NCI-H187 (cell line): ENCODE measurements around the gene KRT9.
"Not testable (repeated sequence)": the region's sequence is repeated elsewhere in the genome, so short reads cannot be mapped to it uniquely, and the experiment has no call there.

Experiments used
- DNase-seq, 2 experiments: peaks; one replicate each; lab custom pipeline; 2025; lab: John Stamatoyannopoulos, UW

The KRT9 gene

DNA sequence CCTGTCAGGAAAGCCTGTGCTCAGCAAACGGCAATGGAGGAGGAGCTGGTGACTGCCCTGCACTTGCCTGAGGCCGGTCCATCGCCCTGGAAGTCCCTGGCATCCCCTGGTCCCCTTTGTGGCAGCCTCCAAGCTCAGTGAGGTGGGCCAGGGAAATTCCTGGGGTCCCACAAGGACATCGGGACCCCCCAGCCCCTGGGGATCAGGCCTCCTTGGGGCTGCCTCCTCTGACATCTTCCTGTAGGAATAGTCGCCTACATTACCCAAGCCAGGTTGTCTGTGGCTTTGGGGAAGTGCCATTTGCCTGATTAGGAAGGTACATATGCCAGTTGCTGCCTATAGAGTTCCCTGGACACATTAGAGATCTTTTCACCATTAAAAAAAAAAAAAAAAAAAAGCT lies 7.1 kb upstream of the KRT9 start:
- no peak for DNase-seq

DNA sequence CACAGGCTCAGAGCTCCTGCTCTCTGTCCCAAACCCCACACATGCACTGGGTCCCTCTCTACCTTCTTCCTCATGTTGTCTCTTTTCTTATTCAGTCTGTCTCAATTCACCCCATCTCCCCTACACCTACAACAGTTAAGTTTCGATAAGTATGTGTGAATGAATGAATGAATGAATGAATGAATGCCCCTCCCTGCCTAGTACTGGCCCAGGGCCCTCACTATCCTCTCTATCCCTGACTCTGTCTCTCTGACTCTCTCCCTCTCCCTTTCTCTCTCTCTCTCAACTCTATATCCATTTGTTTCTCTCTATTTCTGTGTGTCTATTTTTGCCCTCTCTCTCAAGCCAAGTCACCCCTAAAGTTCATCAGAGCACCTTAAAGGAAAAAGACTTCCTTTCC lies 6.7 kb upstream of the KRT9 start:
- no peak for DNase-seq

DNA sequence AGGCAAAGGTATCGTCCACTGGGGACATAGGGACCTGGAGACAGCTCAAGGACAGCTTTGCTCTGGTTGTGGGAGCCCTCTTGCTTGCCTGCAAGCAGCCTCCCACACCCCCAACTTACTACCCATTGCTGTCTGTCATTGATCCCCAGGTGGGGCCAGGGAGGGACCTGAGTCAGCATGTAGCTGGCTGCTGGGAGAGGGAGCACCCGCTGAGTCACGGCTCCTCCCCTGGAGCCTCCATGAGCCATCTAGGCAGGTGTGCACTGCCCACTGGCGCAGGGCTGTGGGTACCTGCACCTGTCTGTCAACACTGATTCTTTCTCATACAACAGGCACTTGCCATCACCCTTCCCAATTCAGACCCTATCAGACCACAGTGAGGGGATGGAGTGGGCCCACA lies 4.9 kb upstream of the KRT9 start:
- DNase-seq, result not testable (repeated sequence)

DNA sequence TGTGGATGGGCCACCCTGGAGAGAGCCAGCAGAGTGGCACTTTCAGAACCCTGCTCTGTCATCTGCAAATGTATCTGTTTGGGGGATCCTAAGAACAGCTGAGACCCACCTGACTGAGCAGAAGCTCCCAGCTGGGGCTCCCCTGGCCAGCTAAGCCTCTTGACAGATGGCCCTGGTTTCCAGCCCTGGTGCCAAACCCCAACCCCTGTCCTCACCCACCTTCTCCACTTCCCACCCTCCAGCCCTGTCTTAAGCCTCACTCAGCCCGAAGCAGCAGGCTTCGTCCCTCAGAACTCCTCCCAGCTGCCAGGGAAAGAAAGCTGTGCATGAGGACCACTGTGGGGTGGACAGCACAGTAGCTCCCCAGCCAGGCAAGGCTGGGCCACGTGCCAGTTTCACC lies 3.5 kb upstream of the KRT9 start:
- DNase-seq, result no peak

DNA sequence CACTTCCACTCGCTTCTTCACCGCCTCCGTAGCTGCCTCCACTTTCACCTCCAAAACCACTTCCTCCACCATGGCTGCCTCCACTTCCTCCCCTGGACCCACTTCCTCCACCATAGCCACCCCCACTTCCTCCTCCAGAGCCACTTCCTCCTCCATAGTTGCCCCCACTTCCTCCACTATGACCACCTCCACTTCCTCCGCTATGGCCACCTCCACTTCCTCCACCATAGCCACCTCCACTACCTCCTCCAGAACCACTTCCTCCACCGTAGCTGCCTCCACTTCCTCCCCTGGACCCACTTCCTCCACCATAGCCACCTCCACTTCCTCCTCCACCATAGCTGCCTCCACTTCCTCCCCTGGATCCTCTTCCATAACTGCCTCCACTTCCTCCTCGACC lies 4.5 kb downstream of the KRT9 start:
- DNase-seq, result no peak

DNA sequence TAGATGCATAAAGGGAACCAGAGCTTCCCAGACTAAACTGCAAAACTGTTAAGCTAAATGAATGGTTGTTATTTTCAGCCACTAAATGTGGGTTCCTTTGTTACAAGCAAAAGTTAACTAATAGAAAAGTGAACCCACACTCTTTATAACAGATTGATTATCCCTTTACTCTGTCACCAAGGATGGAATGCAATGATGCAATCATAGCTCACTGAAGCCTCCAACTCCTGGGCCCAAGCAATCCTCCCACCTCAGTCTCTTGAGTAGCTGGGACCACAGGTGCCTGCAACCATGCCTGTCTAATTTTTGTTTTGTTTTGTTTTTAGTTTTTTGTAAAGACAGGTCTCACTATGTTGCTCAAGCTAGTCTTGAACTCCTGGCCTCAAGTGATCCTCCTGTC lies 6.5 kb downstream of the KRT9 start:
- DNase-seq, result no peak

DNA sequence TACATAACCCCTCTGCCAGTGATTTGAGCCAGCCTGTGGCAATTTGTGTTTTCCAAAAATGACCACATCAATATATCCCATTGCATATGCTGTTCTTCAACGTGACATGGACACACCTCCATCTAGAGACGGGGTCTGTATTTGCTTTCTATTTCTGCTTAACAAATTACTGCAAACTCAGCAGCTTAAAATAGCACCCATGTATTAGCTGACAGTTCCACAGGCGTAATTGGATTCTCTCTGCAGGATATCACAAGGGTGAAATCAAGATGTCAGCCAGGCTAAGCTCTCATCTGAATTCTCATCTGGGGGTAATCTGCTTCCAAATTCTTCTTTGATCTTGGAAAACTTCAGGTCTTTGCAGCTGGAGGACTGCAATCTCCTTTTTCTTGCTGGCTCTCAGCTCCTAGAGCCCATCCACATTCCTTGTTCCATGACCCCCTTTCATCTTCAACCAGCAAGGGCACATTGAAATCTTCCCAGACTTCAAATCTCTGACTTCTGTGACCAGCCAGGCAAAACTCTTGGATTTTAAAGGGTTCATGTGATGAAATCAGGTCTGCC lies 8.2 kb downstream of the KRT9 start:
- no peak for DNase-seq

DNA sequence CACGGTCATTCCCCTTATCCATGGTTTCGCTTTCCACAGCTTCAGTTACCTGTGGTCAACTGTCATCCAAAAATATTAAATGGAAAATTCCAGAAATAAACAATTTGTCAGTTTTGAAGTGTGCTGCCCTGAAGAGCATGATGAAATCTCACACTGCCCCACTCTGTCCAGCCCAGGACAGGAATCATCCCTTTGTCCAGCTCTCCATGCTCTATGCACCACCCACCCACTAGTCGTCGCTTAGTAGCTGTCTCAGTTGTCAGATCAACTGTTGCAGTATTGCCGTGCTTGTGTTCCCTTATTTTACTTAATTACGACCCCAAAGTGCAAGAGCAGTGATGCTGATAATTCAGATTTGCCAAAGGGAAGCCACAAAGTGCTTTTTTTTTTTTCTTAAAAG lies 10.3 kb downstream of the KRT9 start:
- no peak for DNase-seq

DNA sequence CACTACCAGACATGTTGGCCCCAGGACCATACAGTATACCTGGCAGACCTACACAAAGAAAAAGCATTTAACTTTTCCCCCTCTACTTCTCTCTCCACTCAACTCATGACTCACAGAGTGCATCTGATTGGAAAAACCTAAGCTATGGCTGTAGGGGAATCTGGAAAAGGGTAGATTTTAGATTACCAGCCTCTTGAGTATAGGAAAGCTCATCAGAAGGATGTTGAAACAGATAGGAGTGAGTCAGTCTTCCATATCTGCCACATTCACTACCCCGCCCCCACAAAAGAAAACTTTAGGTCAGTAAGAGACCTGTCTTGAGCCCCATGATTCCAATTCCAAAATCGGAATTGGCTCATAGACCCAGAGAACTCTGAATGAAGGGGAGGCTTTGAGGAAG lies 12.3 kb downstream of the KRT9 start:
- DNase-seq, result no peak

DNA sequence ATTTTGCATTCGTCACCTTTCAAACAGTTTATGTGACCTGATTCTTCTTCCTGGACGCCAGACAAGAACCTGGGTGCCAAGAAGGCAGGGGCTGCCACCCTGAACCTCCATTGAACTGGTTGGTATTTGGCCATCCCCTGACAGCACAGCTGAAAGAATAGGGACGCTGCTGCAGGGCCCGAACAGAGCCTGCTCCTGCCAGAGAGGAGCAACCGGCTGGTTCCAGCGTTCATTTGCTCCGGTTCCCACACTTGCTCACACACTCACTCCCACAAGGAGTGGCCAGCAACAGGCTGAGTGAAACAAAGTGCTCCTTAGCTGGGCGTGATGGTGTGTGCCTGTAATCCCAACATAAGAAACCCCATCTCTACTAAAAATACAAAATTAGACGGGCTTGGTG lies 14.9 kb downstream of the KRT9 start:
- no peak for DNase-seq

DNA sequence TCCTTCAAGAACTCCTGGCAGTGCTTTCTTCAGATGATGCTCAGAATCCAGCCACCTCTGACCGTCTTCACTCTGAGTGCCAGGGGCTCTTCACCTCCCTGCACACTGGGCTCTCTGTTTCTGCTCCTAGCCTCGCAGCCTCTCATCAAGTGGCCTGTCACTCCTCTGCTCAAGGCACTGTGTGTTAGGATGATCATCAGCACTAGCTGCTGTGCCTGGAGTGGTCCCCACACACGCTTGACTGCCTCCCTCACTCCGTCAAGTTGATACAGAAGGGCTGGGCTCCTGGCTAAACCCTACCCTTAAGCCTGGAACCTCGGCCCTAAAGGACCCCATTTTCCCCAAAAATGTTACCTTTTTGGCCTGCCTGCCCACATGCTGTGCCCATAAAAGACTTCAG lies 15.6 kb downstream of the KRT9 start:
- no peak for DNase-seq

DNA sequence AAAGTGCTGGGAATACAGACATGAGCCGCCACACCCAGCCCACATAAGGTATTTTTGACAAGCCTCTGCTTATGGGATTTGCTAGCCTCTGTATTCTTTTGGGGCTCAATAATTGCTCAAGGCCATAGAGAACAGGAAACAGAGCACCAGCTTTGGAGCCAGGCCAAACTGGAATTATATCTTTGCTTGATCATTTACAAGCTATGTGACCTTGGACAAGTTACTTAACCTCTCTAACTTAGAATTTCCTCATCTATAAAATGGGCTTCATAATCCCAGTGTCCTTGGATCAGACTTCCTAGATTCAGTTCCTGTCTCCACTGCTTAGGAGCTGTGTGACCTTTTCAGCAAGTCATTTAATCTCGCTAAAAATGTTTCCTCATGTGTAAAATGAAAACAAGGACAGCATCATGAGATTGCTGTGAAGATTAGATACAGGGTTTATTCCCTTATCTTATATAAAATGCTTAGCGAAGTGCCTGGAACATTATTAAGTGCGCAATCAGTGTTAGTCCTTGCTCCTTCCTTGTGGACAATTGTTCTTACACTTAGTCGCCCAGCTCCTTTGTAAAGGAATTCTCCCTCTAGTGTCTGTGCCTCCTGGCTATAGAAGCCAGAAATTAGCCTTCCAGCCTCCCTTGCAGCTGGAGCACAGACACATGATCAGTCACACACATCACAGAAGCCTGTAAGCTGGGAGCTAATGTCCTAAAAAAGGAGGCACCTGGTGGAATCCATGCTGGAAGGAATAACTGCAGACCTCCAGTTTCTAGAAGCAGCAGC lies 16.6 kb downstream of the KRT9 start:
- DNase-seq, result no peak

DNA sequence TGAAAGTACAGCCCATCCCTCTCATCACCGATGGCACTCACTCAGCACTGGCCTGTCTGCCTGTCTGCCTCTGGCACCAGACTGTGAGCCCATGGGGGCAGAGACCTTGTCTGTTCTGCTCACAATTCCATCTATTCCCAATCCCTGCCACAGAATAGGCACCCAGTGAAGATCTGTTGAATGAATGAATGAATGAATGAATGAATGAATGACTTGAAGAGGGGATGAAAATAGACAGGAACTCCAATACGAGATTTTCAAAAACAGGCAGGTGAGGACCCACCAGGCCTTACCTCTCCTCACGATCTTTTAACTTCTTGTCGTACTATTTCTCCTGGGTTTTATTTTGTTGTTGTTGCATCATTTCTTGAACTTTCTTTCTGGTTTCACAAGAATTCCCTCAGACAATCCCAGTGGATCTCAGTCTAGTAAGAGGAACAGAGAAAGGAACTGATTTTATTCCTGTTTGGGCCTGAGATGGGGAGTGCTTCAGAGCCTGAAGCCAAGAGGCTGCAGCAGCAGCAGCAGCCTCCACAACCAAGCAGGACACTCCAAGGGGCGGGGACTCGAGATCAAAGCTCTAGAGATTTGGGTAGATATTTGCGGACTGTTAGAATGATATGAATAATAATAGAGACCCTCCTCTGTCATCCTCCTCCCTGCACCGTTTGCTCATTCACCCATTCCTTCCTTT lies 17.7 kb downstream of the KRT9 start:
- DNase-seq, result no peak

DNA sequence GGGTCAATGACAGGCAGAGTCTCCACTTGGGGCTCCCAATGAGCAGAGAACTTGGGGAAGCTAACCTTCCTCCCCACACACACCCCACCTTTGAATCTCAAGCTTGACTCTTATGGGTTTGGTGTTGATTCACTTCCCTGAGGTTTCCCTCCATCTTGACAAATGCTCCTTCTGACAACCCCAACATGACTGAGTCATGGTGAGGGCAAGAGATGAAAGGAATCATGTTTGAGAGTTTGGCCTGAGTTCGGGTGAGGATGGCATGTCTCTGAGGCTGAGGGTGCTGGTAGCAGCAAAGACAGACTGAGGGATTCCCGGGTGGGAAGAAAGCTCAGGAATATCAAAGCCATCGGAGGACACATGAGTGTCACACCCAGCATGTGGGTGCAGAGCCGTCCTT lies 18.7 kb downstream of the KRT9 start:
- no peak for DNase-seq

DNA sequence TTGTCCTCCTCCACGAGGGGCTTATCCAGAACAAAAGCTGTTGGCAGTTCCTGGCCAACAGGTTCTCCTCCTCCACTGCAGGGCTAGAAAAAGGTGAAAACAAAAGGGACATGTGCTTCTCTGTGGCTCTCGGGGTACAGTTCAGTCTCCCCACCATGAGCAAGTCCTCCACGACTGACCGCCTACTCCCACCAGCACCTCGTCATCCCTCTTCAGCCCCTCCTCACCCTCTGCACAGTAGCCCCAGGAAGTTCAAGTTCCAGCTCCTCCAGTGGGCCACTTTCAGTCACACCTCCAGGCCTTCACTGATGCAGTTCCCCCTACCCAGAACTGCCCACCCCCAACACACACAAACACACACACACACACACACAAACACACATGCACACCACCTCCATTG lies 19.4 kb downstream of the KRT9 start:
- DNase-seq, result no peak

DNA sequence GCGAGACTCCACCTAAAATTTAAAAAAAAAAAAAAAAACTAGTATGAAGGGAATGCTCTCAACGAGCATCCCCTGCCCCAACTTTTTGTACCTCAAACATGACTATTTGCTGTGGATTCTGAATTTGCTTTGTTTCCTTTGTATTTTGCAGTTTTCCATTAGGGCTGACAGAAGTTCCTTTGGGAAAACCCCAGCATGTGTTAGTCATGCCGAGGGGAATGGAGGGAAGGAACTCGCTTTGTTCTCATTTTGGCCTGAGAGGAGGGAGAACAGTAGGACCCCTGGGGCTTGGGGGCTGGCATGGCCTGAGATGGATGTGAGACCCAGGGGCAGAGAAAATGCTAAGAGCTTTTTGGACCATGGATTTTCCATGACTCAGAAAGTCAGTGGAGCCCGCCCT lies 20.5 kb downstream of the KRT9 start:
- no peak for DNase-seq

DNA sequence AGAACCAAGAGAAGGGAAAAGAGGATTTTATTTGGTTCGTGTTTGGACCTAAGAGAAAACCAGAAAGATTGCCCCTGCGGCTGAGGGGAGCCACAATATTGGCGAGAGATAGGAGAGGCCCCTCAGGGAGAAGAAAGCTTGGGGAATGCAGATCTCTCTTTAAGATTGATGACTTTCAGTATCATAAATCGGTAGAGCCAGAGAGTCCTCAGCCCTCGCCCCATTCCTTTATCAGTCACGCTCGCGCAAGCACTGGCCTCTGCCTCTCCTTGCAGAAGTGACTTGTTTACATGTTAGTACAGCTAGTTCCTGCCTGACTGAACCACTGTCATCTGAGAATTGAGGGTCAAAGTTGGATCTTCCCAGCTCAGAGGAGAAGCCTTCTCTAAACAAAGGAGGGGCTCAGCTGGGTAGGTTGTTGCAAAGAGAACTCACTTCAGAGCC lies 22.2 kb downstream of the KRT9 start:
- DNase-seq, result no peak

DNA sequence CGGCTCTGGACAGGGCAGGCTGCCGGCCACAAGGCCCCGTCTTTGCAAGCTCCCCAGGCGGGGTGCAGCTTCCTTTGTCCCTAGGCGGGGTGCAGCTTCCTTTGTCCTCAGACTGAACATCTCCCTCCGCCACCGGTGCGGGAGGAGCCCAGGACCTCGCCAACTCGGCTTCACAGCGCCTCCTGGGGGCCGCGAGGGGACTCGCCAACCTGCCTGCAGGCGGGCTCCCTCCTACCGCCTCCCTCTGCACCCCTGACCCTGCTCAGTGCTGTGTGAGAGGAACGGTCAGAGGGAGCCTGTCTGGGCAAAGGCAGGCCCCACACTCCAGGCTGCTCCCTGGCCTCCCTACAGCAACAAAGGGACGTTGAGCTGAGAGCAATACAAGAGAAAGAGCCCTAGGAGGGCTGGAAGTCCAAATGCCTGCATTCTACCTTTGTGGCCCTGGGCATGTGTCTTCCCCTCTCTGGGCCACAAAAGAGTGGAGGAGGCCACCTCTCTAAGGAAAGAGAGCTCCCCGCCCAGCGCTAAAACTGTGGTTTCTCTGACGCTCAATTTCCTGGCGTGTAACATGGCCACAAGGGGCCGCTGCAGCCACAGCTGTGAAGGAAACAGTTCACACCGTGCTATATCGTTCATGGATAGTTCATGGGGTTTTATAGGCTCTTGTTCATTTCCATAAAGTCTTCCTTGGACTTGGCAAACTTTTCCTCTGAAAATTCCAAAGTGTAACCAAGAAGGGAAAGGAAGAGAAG lies 22.8 kb downstream of the KRT9 start:
- peak; percentile 50 to 69 for DNase-seq

DNA sequence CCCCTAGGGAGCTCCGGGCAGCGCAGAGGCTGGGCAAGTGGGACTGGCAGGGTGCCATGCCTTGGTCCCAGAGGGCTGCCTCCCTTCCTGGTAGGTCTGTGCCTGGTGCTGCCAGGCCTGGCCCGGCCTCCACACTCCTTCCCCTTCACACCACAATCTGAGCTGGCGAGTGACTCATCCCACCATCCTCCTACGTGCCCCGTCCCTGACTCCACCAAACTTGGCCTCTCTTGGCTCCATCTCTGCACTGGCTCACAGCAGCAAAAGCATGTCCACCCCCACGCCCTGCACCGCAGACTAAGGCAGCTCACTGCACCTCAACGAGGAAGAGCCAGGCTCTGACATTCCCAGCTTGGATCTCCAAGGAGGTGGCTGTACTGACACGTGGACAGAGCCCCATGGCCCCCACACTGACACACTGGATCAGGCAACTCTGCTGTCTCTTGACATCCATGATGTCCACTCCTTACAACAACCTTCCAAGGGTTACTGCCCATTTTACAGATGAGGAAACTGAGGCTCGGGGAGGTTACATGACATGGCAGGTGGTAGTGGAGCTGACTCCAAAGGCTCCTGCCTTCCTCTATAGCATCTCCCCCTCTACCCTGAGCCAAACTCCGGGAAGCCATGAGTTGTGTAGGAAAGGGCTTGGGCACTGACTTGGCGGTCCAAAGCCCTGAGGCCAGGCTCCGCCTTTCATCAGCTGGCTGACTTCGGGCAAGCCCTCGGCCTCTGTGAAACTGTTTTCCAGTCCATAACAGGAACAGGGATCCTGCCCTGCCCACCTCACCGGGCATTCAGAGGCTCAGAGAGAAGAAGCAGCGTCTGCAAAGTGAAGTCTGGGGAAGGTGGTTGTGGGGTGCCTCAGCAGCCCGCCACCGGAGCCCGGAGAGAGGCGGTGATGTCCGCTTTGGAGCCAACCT lies 23.7 kb downstream of the KRT9 start:
- DNase-seq, result no peak

DNA sequence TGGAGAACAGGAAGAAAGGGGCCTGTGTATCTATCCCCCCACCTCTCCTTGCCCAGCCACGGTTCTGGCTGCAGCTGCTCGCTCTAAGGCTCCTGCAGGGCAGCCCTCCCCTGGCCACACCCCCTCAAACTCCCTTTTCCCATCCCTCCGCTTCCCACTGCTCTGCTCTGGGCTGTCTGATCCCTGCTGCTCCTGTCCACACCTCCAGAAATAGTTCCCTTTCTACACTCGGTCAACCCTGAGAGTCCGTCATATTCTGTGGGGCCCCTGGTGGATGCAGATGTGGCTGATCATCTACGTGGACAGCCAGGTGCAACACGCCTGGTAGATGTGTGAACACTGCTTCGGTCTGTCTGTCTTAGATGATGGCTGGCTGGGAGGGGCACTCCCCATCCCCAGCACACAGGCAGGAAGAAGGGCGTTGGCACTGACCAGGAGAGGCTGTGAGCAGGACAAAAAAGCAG lies 24.4 kb downstream of the KRT9 start:
- no peak for DNase-seq

DNA sequence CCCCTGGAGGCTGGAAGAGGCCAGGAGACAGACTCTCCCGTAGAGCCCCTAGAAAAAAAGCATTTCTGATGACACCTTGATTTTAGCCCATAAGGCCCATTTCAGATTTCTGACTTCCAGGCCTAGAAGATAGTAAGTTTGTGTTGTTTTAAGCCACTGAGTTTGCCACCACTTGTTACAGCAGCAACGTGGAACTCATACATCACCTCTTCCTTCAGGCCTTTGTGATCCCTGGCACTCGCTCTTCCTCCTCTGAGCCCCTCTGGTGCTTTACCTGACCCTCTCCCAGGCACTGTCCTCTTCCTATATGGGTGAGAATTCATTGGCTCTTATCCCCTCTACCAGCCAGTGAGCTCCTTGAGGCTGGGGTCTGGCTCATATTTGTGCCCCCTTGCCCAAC lies 25.0 kb downstream of the KRT9 start:
- no peak for DNase-seq
